Activated T-helper 1 cell treated with anti-CD3 and anti-CD28 coated beads, Interleukin-12 subunit alpha, Interleukin-12 subunit beta, Interleukin-2, Interleukin-4 antibody, amounts not matched to agents 30 ng/mL and 10 ng/mL and 1 ng/mL, durations not matched to agents 14 hours and 24 hours and 36 hours (primary cell): ENCODE results near the gene GNG3. TPM values are rescaled to one million over a fixed set of nuclear protein-coding genes. Genes with fewer than 3 reads are reported as not detected.

Experiments
- DNase-seq: peaks from one replicate; pipeline ENCODE4 v3.0.0; 2021; ENCODE audit warnings: low spot score
- H3K27ac Mint-ChIP-seq: one replicate; pipeline ENCODE4 v1.8.0; 2021; ENCODE audit warnings: mild to moderate bottlenecking, mixed read lengths
- H3K27me3 Mint-ChIP-seq: one replicate; pipeline ENCODE4 v1.8.0; 2022; ENCODE audit warnings: mild to moderate bottlenecking, moderate library complexity, mixed read lengths; ENCODE audit not compliant: insufficient read depth
- H3K36me3 Mint-ChIP-seq: one replicate; pipeline ENCODE4 v1.8.0; 2021; ENCODE audit warnings: low read depth, mixed read lengths
- H3K4me1 Mint-ChIP-seq: one replicate; pipeline ENCODE4 v1.8.0; 2021; ENCODE audit warnings: low read depth, mixed read lengths
- H3K4me3 Mint-ChIP-seq: one replicate; pipeline ENCODE4 v1.8.0; 2021; ENCODE audit warnings: mild to moderate bottlenecking, moderate library complexity, mixed read lengths
- H3K9me3 Mint-ChIP-seq: one replicate; pipeline ENCODE4 v1.8.0; 2021; ENCODE audit warnings: mixed read lengths
- intact Hi-C: fragments of 100-400 bp; cut with micrococcal nuclease; formaldehyde crosslinking; loops from one replicate; pipeline ENCODE4 v1.15.1; 2024
- total RNA-seq: library from RNA; stranded (reverse); gene quantifications from 2 replicates; pipeline ENCODE4 v1.2.3, GENCODE V29; 2022

The GNG3 gene
- not detected in 2 replicates for total RNA-seq

DNA sequence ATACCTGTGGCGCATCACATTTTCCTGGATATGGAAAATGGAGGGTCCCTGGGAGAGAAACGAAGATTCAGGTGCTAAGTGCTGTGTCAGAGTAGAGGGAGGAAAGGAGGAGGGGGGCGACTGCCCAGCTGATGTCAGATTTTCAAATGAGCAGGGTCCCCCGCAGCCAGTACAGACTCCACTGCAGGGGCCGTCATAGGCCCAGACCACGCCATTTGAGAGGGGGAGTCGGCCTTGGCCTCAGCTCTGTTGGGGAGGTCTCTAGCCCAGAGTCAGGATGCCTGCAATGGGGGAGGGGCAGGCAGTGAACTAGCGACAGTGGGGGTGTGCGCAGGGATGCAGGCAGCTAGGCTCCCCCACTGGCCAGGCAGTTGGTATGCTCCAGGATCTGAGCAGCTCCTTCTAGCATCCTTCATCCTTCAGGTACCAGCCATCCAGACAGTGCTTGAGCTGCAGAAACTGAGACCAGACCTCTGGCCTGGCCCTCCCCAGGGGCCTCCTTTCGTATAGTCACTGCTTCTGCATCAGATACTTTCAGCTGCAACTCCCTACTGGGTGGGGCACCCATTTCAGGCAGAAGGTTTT lies at the start of gene GNG3, which contains the start of gene BSCL2:
GNG3 (plus strand) TSS at position 400 of the 585 bp plus-strand sequence. CDS start 620 bp downstream, outside the sequence.
BSCL2 (minus strand) TSS at position 148 of the 585 bp plus-strand sequence. CDS start 229 bp downstream, outside the sequence.
- DNase-seq = no peak
- peaks cover 21% of the 10 kb centered on the region for H3K36me3 Mint-ChIP-seq

GRCh38 chr11:62664405-62665074 lies 42.9 kb upstream of the GNG3 start:
- H3K27me3 Mint-ChIP-seq = no peaks in the 10 kb centered on the region
- H3K4me3 Mint-ChIP-seq = peak overlapping the region; percentile 98
- peaks cover 27% of the 10 kb centered on the region for H3K4me1 Mint-ChIP-seq
- intact Hi-C loops = loop anchor here (1.0 to 2.0 kb wide), 11 partner anchors 11 to 216 kb away; partner anchors contain the start of genes EML3, GANAB, HNRNPUL2 and INTS5
- H3K9me3 Mint-ChIP-seq = no peaks in the 10 kb centered on the region
- DNase-seq = peak; percentile 48
- H3K36me3 Mint-ChIP-seq = peaks cover 37% of the 10 kb centered on the region
- peak overlapping the region; percentile 81 for H3K27ac Mint-ChIP-seq

More for the DNA sequence above, at the start of gene GNG3, which contains the start of gene BSCL2:
- H3K4me3 Mint-ChIP-seq = peak within 1 kb of the TSS; percentile 90
- peaks cover 54% of the 10 kb centered on the region for H3K4me1 Mint-ChIP-seq
- intact Hi-C loops = loop anchor here (5.0 kb wide), 1 partner anchor 585 kb away; the partner anchor contains the start of gene INCENP
- H3K9me3 Mint-ChIP-seq = no peaks in the 10 kb centered on the region
- peak within 1 kb of the TSS; percentile 93 for H3K27ac Mint-ChIP-seq
- H3K27me3 Mint-ChIP-seq = no peaks in the 10 kb centered on the region

- peak within 1 kb of the TSS; percentile 98 for H3K4me3 Mint-ChIP-seq
- H3K36me3 Mint-ChIP-seq = peaks cover 37% of the 10 kb centered on the region
- no peaks in the 10 kb centered on the region for H3K27me3 Mint-ChIP-seq
- peak within 1 kb of the TSS; percentile 81 for H3K27ac Mint-ChIP-seq
- peak; percentile 97 for DNase-seq
- H3K9me3 Mint-ChIP-seq = no peaks in the 10 kb centered on the region
- intact Hi-C loops = loop anchor here (1.0 to 2.0 kb wide), 11 partner anchors 12 to 216 kb away; partner anchors contain the start of genes EML3, GANAB, HNRNPUL2 and INTS5
- peaks cover 33% of the 10 kb centered on the region for H3K4me1 Mint-ChIP-seq
Measured at GRCh38 chr11:62665075-62665598, 42.3 kb upstream of the GNG3 start, which contains the start of the genes C11orf98 and CSKMT. Gene C11orf98 (minus strand): TSS chr11:62665210. CDS start chr11:62665169, 41 bp downstream. Gene CSKMT (plus strand): TSS chr11:62665312. CDS start chr11:62665880, 568 bp downstream.

GRCh38 chr11:62665599-62666258 lies 41.7 kb upstream of the GNG3 start:
- Mint-ChIP-seq H3K27ac (peak overlapping the region; percentile 81), H3K36me3 (peaks cover 37% of the 10 kb centered on the region), H3K4me3 (peak overlapping the region; percentile 98), H3K27me3 (no peaks in the 10 kb centered on the region), H3K4me1 (peaks cover 37% of the 10 kb centered on the region), H3K9me3 (no peaks in the 10 kb centered on the region)
- DNase-seq = no peak
- intact Hi-C loops = loop anchor here (1.0 to 2.0 kb wide), 11 partner anchors 12 to 215 kb away; partner anchors contain the start of genes EML3, GANAB, HNRNPUL2 and INTS5

DNA sequence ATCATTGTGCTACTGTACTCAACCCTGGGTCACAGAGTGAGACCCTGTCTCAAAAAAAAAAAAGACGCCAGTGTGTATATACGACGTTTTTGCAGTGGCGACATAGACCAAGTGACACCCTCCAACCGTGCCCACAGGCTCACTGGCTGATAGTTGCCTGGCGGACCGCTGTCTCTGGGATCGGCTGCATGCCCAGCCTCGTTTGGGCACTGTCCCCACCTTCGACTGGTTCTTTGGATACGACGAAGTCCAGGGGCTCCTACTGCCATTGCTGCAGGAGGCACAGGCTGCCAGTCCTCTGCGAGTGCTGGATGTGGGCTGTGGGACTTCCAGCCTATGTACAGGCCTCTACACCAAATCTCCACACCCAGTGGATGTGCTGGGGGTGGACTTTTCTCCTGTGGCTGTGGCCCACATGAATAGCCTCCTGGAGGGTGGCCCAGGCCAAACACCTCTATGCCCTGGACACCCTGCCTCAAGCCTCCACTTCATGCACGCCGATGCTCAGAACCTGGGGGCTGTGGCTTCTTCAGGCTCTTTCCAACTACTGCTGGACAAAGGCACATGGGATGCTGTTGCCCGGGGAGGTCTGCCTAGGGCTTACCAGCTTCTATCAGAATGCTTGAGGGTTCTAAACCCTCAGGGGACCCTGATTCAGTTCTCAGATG lies 41.1 kb upstream of the GNG3 start:
- intact Hi-C loops = no loop called here
- H3K27ac Mint-ChIP-seq = peak overlapping the region; percentile 67
- DNase-seq = no peak
- peak overlapping the region; percentile 98 for H3K4me3 Mint-ChIP-seq
- H3K36me3 Mint-ChIP-seq = peaks cover 37% of the 10 kb centered on the region
- H3K27me3 Mint-ChIP-seq = no peaks in the 10 kb centered on the region
- H3K4me1 Mint-ChIP-seq = peaks cover 37% of the 10 kb centered on the region
- H3K9me3 Mint-ChIP-seq = no peaks in the 10 kb centered on the region

DNA sequence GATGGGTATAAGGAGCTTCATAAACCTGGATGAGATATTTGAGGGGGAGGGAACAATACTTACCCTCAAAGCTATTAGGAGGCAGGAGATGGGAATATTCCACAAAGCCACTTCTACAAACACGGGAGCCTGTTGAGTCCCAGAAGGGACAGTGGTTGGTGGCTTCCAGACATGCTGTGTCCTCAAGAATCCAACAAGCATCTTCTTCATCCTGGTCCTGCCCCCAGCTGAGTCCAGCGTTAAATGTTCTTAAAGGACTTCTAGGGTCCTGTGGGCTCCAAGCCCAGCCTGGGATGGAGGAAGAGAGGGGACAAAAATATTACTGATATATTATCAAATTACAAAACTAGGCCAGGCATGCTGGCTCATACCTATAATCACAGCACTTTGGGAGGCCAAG lies 40.0 kb upstream of the GNG3 start:
- Mint-ChIP-seq H3K36me3 (peaks cover 35% of the 10 kb centered on the region), H3K4me1 (peaks cover 36% of the 10 kb centered on the region), H3K9me3 (no peaks in the 10 kb centered on the region), H3K27me3 (no peaks in the 10 kb centered on the region), H3K27ac (peak overlapping the region; percentile 35), H3K4me3 (peak overlapping the region; percentile 98)
- intact Hi-C loops = no loop called here
- DNase-seq = no peak

GRCh38 chr11:62669420-62670161 lies 37.9 kb upstream of the GNG3 start:
- no peak for DNase-seq
- peak overlapping the region; percentile 98 for H3K27ac Mint-ChIP-seq
- H3K4me3 Mint-ChIP-seq = peak overlapping the region; percentile 97
- H3K9me3 Mint-ChIP-seq = no peaks in the 10 kb centered on the region
- intact Hi-C loops = loop anchor here (2.0 to 10.0 kb wide), 2 partner anchors 171 to 245 kb away; no protein-coding TSS in a partner anchor
- peaks cover 29% of the 10 kb centered on the region for H3K36me3 Mint-ChIP-seq
- H3K4me1 Mint-ChIP-seq = peaks cover 33% of the 10 kb centered on the region
- H3K27me3 Mint-ChIP-seq = no peaks in the 10 kb centered on the region

DNA sequence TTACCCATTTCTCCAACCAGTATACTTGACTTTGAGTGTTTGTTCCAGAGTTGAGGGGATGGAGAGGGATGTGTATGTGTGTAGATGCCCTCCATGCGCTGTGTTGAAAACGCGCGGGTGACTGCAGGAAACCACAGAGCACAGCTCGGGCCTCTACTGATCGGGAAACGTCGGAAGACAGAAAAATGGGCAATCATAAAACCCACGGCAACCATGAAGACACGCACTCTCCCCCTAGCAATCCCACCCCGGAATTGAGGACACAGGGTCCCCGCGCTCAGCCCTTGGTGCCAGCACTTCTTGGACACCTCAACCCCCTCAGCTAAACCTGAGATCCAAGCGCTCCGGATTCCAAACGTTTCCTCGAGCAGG lies 36.3 kb upstream of the GNG3 start:
- no peaks in the 10 kb centered on the region for H3K27me3 Mint-ChIP-seq
- intact Hi-C loops = loop anchor here (1.0 to 10.0 kb wide), 6 partner anchors 8 to 246 kb away; partner anchors contain the start of genes HNRNPUL2, INTS5, TUT1 and UBXN1
- H3K36me3 Mint-ChIP-seq = peaks cover 21% of the 10 kb centered on the region
- H3K4me1 Mint-ChIP-seq = peaks cover 37% of the 10 kb centered on the region
- no peaks in the 10 kb centered on the region for H3K9me3 Mint-ChIP-seq
- DNase-seq = no peak
- H3K27ac Mint-ChIP-seq = peak overlapping the region; percentile 98
- H3K4me3 Mint-ChIP-seq = peak overlapping the region; percentile 97

GRCh38 chr11:62671608-62672389 lies 35.7 kb upstream of the GNG3 start, which contains the start of the genes LBHD1 and UQCC3:
Gene LBHD1 (minus strand): TSS chr11:62672267. CDS start chr11:62670031, 2,236 bp downstream.
Gene UQCC3 (plus strand): TSS chr11:62671673. CDS start chr11:62671746, 73 bp downstream.
- H3K27me3 Mint-ChIP-seq = no peaks in the 10 kb centered on the region
- peaks cover 34% of the 10 kb centered on the region for H3K4me1 Mint-ChIP-seq
- H3K9me3 Mint-ChIP-seq = no peaks in the 10 kb centered on the region
- intact Hi-C loops = loop anchor here (1.0 to 10.0 kb wide), 8 partner anchors 8 to 247 kb away; partner anchors contain the start of genes GANAB, HNRNPUL2, INTS5 and TUT1
- DNase-seq = peak; percentile 75
- peaks cover 16% of the 10 kb centered on the region for H3K36me3 Mint-ChIP-seq
- peak within 1 kb of the TSS; percentile 98 for H3K27ac Mint-ChIP-seq
- H3K4me3 Mint-ChIP-seq = peak within 1 kb of the TSS; percentile 97

GRCh38 chr11:62673196-62673525 lies 34.3 kb upstream of the GNG3 start:
- peak overlapping the region; percentile 98 for H3K27ac Mint-ChIP-seq
- peaks cover 20% of the 10 kb centered on the region for H3K36me3 Mint-ChIP-seq
- no peaks in the 10 kb centered on the region for H3K9me3 Mint-ChIP-seq
- no peaks in the 10 kb centered on the region for H3K27me3 Mint-ChIP-seq
- DNase-seq = no peak
- intact Hi-C loops = loop anchor here (10.0 kb wide), 1 partner anchor 248 kb away; no protein-coding TSS in a partner anchor
- peak overlapping the region; percentile 97 for H3K4me3 Mint-ChIP-seq
- H3K4me1 Mint-ChIP-seq = peaks cover 40% of the 10 kb centered on the region
